Measurements from ENCODE around the gene ZSCAN31.

DNA sequence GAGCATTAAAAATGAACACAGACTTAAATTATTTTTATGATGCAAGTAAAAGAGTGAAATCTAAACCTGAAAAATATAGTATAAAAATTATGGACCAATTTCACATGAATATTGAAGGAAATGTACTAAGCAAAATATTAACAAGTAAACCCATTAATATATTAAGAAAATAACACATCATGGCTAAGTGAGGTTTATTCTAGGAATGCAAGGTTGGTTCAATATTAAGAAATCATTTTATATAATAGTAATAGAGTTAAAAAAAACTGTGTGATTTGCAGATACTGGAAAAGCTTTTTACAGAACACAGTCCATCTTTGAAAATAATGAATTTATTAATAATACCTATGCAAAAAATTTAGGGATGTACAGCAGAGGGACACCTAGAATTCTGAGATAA is 42.7 kb upstream of the ZSCAN31 start:
- TF ChIP-seq, protein P1, sequence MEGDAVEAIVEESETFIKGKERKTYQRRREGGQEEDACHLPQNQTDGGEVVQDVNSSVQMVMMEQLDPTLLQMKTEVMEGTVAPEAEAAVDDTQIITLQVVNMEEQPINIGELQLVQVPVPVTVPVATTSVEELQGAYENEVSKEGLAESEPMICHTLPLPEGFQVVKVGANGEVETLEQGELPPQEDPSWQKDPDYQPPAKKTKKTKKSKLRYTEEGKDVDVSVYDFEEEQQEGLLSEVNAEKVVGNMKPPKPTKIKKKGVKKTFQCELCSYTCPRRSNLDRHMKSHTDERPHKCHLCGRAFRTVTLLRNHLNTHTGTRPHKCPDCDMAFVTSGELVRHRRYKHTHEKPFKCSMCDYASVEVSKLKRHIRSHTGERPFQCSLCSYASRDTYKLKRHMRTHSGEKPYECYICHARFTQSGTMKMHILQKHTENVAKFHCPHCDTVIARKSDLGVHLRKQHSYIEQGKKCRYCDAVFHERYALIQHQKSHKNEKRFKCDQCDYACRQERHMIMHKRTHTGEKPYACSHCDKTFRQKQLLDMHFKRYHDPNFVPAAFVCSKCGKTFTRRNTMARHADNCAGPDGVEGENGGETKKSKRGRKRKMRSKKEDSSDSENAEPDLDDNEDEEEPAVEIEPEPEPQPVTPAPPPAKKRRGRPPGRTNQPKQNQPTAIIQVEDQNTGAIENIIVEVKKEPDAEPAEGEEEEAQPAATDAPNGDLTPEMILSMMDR (IDR thresholded peaks at IDR 0.05; ENCODE audit: low read depth, low read length, poor library complexity, severe bottlenecking) = no peak
- no peak for TF ChIP-seq EZH2phosphoT487 (IDR thresholded peaks at IDR 0.05; ENCODE audit: borderline replicate concordance, low read length)
